MCF 10A (cell line): Measurements from ENCODE around the gene ADPGK. TPM values are rescaled to one million over a fixed set of nuclear protein-coding genes. Genes with fewer than 3 reads are reported as not detected.

Experiments used
- BruUV-seq: library from RNA; stranded (reverse); fragments of 400-500 nt; replicated peaks from 2 replicates; lab custom pipeline; 2021; lab: Mats Ljungman, UMichigan
- CTCF ChIA-PET: fragments of 300-600 bp; sonication (Branson Sonifier 250); formaldehyde crosslinking; extraction: SDS; loops from one replicate; lab custom pipeline; 2021; ENCODE audit warnings: antibody characterized with exemption, inconsistent platforms; lab: Yijun Ruan, JAX
- POLR2A ChIA-PET: fragments of 300-600, 350-650 bp; sonication (Branson Sonifier 250); formaldehyde crosslinking; extraction: SDS; loops from one replicate; lab custom pipeline; 2020; ENCODE audit warnings: antibody characterized with exemption, inconsistent platforms; lab: Yijun Ruan, JAX
- DNase-seq: peaks from one replicate; pipeline ENCODE4 v3.0.0-alpha.2; 2018; ENCODE audit not compliant: unreplicated experiment
- H3K27ac Mint-ChIP-seq: one replicate; pipeline ENCODE4 v1.8.0; 2022; ENCODE audit warnings: mild to moderate bottlenecking, low read depth, mixed read lengths; ENCODE audit not compliant: unreplicated experiment
- H3K27me3 Mint-ChIP-seq: one replicate; pipeline ENCODE4 v1.8.0; 2022; ENCODE audit warnings: mixed read lengths; ENCODE audit not compliant: insufficient read depth, unreplicated experiment
- H3K36me3 Mint-ChIP-seq: one replicate; pipeline ENCODE4 v1.8.0; 2022; ENCODE audit warnings: mild to moderate bottlenecking, moderate library complexity, mixed read lengths; ENCODE audit not compliant: insufficient read depth, unreplicated experiment
- H3K4me1 Mint-ChIP-seq: one replicate; pipeline ENCODE4 v1.8.0; 2022; ENCODE audit warnings: mixed read lengths; ENCODE audit not compliant: insufficient read depth, unreplicated experiment
- H3K4me3 Mint-ChIP-seq: one replicate; pipeline ENCODE4 v1.8.0; 2022; ENCODE audit warnings: mild to moderate bottlenecking, moderate library complexity, mixed read lengths; ENCODE audit not compliant: unreplicated experiment
- H3K9me3 Mint-ChIP-seq: one replicate; pipeline ENCODE4 v1.8.0; 2022; ENCODE audit warnings: mixed read lengths; ENCODE audit not compliant: unreplicated experiment
- intact Hi-C: fragments of 100-400 bp; cut with micrococcal nuclease; formaldehyde crosslinking; loops from 2 replicates; pipeline ENCODE4 v1.14.1; 2022
- total RNA-seq: library from RNA; stranded (reverse); gene quantifications from 2 replicates; pipeline ENCODE4 v1.2.3, GENCODE V29; 2022
- TF ChIP-seq, protein P1 (sequence below): fragments of 200-600 bp; IDR thresholded peaks from one replicate; pipeline ENCODE4 v1.8.0; 2022; ENCODE audit warnings: antibody characterized with exemption, mild to moderate bottlenecking; ENCODE audit not compliant: unreplicated experiment

The ADPGK gene
- total RNA-seq, 1 experiment from 2014 or later: 53.7 TPM

DNA sequence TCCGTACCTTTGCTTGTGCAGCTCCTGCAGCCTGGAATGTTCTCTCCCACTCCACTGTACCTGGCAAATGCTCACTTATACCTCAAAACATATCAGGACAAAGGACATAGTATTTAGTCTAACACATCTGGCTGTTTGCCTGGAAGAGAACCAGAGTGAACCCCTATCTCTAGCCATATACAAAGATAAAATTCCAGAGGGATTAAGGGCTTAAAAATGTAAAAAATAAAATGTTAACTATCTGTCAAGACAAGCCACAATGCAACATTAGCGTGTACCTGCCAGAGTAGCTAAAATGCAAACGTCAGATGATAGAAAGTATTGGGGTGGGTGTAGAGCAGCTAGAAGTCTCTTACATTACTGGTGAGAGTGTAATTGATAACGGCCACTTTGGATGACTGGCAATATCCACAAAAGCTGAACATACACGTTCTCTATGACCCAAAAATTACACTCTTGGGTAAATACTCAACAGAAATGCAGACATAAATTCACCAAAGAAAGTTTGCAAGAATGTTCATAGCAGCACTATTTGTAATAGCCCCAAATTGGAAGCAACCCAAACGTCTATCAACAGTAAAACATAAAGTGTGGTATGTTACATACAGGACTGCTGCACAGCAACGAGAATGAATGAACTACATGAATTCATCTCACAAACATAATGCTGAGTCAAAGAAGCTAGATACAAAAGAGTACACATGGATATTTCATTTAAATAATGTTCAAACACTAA is 18.2 kb upstream of the ADPGK start:
- no peak overlapping the region for H3K27ac Mint-ChIP-seq
- no peaks in the 10 kb centered on the region for H3K4me1 Mint-ChIP-seq
- intact Hi-C loops: no loop called here
- no peak for DNase-seq
- H3K27me3 Mint-ChIP-seq: no peaks in the 10 kb centered on the region
- ChIA-PET CTCF (interaction anchor here (2.0 kb wide), 1 partner anchor 280 kb away, joined by 8 read pairs; no protein-coding TSS in a partner anchor), POLR2A (interaction anchor here (0.6 kb wide), 1 partner anchor 17 kb away, joined by 3 read pairs; no protein-coding TSS in a partner anchor)
- H3K36me3 Mint-ChIP-seq: no peaks in the 10 kb centered on the region
- TF ChIP-seq, protein P1, sequence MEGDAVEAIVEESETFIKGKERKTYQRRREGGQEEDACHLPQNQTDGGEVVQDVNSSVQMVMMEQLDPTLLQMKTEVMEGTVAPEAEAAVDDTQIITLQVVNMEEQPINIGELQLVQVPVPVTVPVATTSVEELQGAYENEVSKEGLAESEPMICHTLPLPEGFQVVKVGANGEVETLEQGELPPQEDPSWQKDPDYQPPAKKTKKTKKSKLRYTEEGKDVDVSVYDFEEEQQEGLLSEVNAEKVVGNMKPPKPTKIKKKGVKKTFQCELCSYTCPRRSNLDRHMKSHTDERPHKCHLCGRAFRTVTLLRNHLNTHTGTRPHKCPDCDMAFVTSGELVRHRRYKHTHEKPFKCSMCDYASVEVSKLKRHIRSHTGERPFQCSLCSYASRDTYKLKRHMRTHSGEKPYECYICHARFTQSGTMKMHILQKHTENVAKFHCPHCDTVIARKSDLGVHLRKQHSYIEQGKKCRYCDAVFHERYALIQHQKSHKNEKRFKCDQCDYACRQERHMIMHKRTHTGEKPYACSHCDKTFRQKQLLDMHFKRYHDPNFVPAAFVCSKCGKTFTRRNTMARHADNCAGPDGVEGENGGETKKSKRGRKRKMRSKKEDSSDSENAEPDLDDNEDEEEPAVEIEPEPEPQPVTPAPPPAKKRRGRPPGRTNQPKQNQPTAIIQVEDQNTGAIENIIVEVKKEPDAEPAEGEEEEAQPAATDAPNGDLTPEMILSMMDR: no peak
- H3K4me3 Mint-ChIP-seq: no peak overlapping the region
- H3K9me3 Mint-ChIP-seq: no peaks in the 10 kb centered on the region
- BruUV-seq: no TSS peak

DNA sequence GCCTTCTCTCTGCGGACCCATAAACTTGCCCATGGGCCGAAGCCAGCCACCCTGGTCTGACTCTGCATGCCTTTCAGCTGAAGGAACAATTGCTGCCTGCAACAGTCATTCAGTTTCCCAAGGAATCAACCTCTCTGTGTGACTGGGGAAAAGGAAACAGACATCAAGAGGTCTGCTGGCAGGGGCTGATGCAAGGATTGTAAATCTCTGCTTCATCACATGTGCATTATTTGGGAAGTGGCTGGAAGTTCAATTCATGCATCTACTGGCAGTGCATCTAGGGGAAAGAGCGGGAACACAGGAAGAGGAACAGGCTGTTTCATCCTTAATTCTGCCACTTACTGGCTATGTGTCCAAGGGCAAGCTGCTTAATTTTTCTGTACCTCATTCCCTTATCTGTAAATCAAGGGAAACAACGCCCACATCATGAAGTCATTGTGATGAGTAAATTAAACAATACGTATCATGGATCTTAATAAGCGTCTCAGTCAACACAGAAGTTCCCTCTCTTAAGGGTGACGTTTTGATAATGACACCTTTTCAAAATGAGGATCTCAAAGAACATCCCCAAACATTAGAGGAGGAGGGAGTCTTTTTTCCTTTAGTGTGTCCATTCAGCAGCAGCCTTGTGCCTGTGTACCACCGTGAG is 17.4 kb upstream of the ADPGK start:
- DNase-seq: no peak
- TF ChIP-seq, protein P1: no peak
- POLR2A ChIA-PET: no interaction called here
- CTCF ChIA-PET: interaction anchor here (1.0 to 2.0 kb wide), 2 partner anchors 11 to 281 kb away, joined by 3 to 8 read pairs; no protein-coding TSS in a partner anchor
- H3K9me3 Mint-ChIP-seq: no peaks in the 10 kb centered on the region
- no peak overlapping the region for H3K4me3 Mint-ChIP-seq
- no peaks in the 10 kb centered on the region for H3K36me3 Mint-ChIP-seq
- BruUV-seq: no TSS peak
- intact Hi-C loops: no loop called here
- no peak overlapping the region for H3K27ac Mint-ChIP-seq
- no peaks in the 10 kb centered on the region for H3K4me1 Mint-ChIP-seq
- no peaks in the 10 kb centered on the region for H3K27me3 Mint-ChIP-seq

DNA sequence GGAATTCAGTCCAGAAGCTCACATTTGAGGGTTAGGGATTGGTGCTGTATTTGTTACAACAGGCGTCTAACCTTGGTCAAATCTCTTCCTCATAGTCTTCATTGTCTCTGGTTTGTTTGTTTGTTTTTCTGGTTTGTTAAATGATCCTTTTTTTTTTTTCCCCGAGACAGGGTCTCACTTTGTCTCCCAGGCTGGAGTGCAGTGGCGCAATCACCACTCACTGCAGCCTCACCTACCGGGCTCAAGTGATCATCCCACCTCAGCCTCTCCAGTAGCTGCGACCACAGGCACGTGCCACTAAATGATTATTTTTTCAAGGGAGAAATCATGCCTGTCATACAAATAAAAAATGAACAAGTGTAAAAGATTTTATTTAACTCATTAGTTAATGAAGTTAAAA is 14.3 kb upstream of the ADPGK start:
- Mint-ChIP-seq H3K27me3 (peaks cover under 1% of the 10 kb centered on the region), H3K36me3 (no peaks in the 10 kb centered on the region), H3K4me3 (no peak overlapping the region), H3K9me3 (no peaks in the 10 kb centered on the region), H3K27ac (no peak overlapping the region), H3K4me1 (no peaks in the 10 kb centered on the region)
- intact Hi-C loops: loop anchor here (2.0 kb wide), 1 partner anchor 447 kb away; no protein-coding TSS in a partner anchor
- ChIA-PET POLR2A (no interaction called here), CTCF (interaction anchor here (0.6 to 1.1 kb wide), 10 partner anchors 43 to 468 kb away, joined by 3 to 6 read pairs (median 4); no protein-coding TSS in a partner anchor)
- TF ChIP-seq, protein P1: no peak
- no peak for DNase-seq
- BruUV-seq: no TSS peak

DNA sequence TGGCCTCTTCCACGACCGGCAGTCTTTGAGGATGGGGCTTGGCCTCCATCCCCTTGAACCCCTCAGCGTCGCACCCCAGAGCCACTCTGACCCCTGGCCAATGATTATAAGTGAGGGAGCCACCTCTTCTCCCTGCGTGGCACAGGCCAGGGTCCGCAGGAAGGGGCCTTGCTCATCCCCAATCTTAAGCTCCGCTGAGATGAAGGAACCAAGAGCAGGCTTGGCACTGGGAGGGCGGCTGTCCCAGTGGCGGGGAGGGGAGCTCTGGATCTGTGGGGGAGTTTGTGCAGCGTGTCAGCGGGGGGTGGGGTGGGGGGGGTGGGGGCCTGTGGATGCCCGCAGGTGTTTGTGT is 13.8 kb upstream of the ADPGK start:
- Mint-ChIP-seq H3K36me3 (no peaks in the 10 kb centered on the region), H3K27me3 (peaks cover 6% of the 10 kb centered on the region), H3K27ac (no peak overlapping the region), H3K4me1 (no peaks in the 10 kb centered on the region), H3K4me3 (peak overlapping the region; percentile 65), H3K9me3 (no peaks in the 10 kb centered on the region)
- DNase-seq: no peak
- ChIA-PET POLR2A (no interaction called here), CTCF (interaction anchor here (0.6 to 1.1 kb wide), 10 partner anchors 44 to 469 kb away, joined by 3 to 6 read pairs (median 4); no protein-coding TSS in a partner anchor)
- no TSS peak for BruUV-seq
- TF ChIP-seq, protein P1: no peak
- intact Hi-C loops: loop anchor here (2.0 kb wide), 1 partner anchor 447 kb away; no protein-coding TSS in a partner anchor
